Ovary (tissue), 3 donors: Measurements from ENCODE around the gene ADGRF5.

Source experiments
- CTCF ChIP-seq, 3 donors: fragments of 450-650 bp in 2 of 3; fragments of 200-600 bp in 1 of 3; IDR thresholded peaks; one replicate each; pipeline versions ENCODE4 v1.5.1 to v1.8.0; 2016 to 2022; ENCODE audit warnings: antibody characterized with exemption in 3 of 3, mild to moderate bottlenecking in 1 of 3
- POLR2A ChIP-seq: fragments of 450-650 bp; IDR thresholded peaks from one replicate; pipeline ENCODE4 v1.6.1; 2017; ENCODE audit warnings: antibody characterized with exemption, mild to moderate bottlenecking, moderate library complexity
- donor health status: DM: no; HTN: no; CAD: no.

- TF ChIP-seq POLR2A (no peak), CTCF (IDR thresholded peaks at IDR 0.05) (no peak)
These were observed 21.5 kb downstream of the ADGRF5 start for GRCh38 chr6:46900266-46900665.
